GM12878 (cell line): ENCODE results near the gene KAT14. TPM values are rescaled to one million over a fixed set of nuclear protein-coding genes. Genes with fewer than 3 reads are reported as not detected.

Source experiments
- ATAC-seq: fragments of 200-7000 bp; cut with Tn5 transposase; 3 replicates; pipeline ENCODE4 v1.9.1; 2020; ENCODE audit warnings: mild to moderate bottlenecking, moderate library complexity
- BruUV-seq: library from RNA; stranded (reverse); fragments of 400-500 nt; replicated peaks from 2 replicates; lab custom pipeline; 2021; lab: Mats Ljungman, UMichigan
- CTCF ChIA-PET: fragments of 300-600 bp; sonication (Branson Sonifier 250); formaldehyde crosslinking; extraction: SDS; loops from one replicate; lab custom pipeline; 2021; ENCODE audit warnings: inconsistent platforms; lab: Yijun Ruan, JAX
- POLR2A ChIA-PET: fragments of 350-600 bp; formaldehyde crosslinking; extraction: SDS; loops from one replicate; lab custom pipeline; 2021; ENCODE audit warnings: inconsistent platforms; lab: Charles Lee
- RAD21 ChIA-PET: fragments of 300-600 bp; sonication (Branson Sonifier 250); formaldehyde crosslinking; loops from one replicate; lab custom pipeline; 2023; ENCODE audit warnings: antibody characterized with exemption; ENCODE audit not compliant: unreplicated experiment; lab: Charles Lee
- SMC1A ChIA-PET: fragments of 300-600 bp; sonication (Branson Sonifier 250); formaldehyde crosslinking; loops from one replicate; lab custom pipeline; 2023; ENCODE audit not compliant: unreplicated experiment, uncharacterized antibody; lab: Charles Lee
- DNase-seq: peaks from one replicate; pipeline ENCODE4 v3.0.0-alpha.2; 2011; ENCODE audit warnings: low read depth, low spot score
- FAIRE-seq: peaks from 3 replicates; lab custom pipeline; 2011; peaks lifted over from hg19 to GRCh38; lab: Jason Lieb, UNC
- H2AFZ ChIP-seq: 2 replicates; pipeline ENCODE4 v1.6.0; 2011; ENCODE audit warnings: low read depth, low read length, control low read depth; ENCODE audit not compliant: control insufficient read depth
- H3K27ac ChIP-seq: 2 replicates; pipeline ENCODE4 v1.5.1; 2011; ENCODE audit warnings: control low read depth; ENCODE audit not compliant: control insufficient read depth, insufficient read depth
- H3K27me3 ChIP-seq, 2 experiments: replicated peaks in 1 of 2; 2 replicates each; pipeline versions ENCODE4 v1.6.0 to v1.6.1; 2011; ENCODE audit warnings: low read length in 1 of 2; ENCODE audit not compliant: control insufficient read depth in 2 of 2, insufficient read depth in 2 of 2
- H3K36me3 ChIP-seq, 2 experiments: 2 replicates each; pipeline ENCODE4 v1.5.1; 2011; ENCODE audit warnings: low read length in 1 of 2; ENCODE audit not compliant: control insufficient read depth in 2 of 2, insufficient read depth in 2 of 2
- H3K4me1 ChIP-seq: 2 replicates; pipeline ENCODE4 v1.6.1; 2011; ENCODE audit warnings: mild to moderate bottlenecking, low read length, moderate library complexity, mixed read lengths; ENCODE audit not compliant: control insufficient read depth, insufficient read depth
- H3K4me2 ChIP-seq: 2 replicates; pipeline ENCODE4 v1.6.0; 2011; ENCODE audit warnings: control low read depth; ENCODE audit not compliant: control insufficient read depth, insufficient read depth
- H3K4me3 ChIP-seq: fragments of 200-600 bp; sonication (generic); 2 replicates; pipeline ENCODE4 v1.5.1; 2016
- H3K79me2 ChIP-seq: 2 replicates; pipeline ENCODE4 v1.6.0; 2011; ENCODE audit warnings: low read length; ENCODE audit not compliant: control insufficient read depth, insufficient read depth
- H3K9ac ChIP-seq: 2 replicates; pipeline ENCODE4 v1.8.0; 2011; ENCODE audit warnings: low read length, control low read depth, mixed read lengths; ENCODE audit not compliant: control insufficient read depth, insufficient read depth
- H3K9me3 ChIP-seq: replicated peaks from 3 replicates; pipeline ENCODE4 v1.5.1; 2011; ENCODE audit warnings: mild to moderate bottlenecking, low read length; ENCODE audit not compliant: control insufficient read depth, insufficient read depth
- H4K20me1 ChIP-seq: 2 replicates; pipeline ENCODE4 v1.6.0; 2011; ENCODE audit not compliant: control insufficient read depth, insufficient read depth
- BMI1 ChIP-seq: fragments of 450-650 bp; IDR thresholded peaks from 2 replicates; pipeline ENCODE4 v1.6.1; 2016; ENCODE audit warnings: mild to moderate bottlenecking, moderate library complexity, borderline replicate concordance
- GABPA ChIP-seq: IDR thresholded peaks from 2 replicates; pipeline ENCODE4 v1.6.1; 2014; ENCODE audit warnings: antibody characterized with exemption, low read depth, mild to moderate bottlenecking, inconsistent platforms
- IRF4 ChIP-seq: IDR thresholded peaks from 2 replicates; pipeline ENCODE4 v1.6.1; 2011; ENCODE audit warnings: low read depth, low read length
- NFYB ChIP-seq: IDR thresholded peaks from 2 replicates; pipeline ENCODE4 v1.6.1; 2011; ENCODE audit warnings: low read depth, mild to moderate bottlenecking, low read length, improper control_type of control experiment, moderate library complexity; ENCODE audit not compliant: insufficient read depth
- NR2C1 ChIP-seq: fragments of 450-650 bp; IDR thresholded peaks from 2 replicates; pipeline ENCODE4 v1.6.1; 2017; ENCODE audit warnings: antibody characterized with exemption, mild to moderate bottlenecking, moderate library complexity
- PAX8 ChIP-seq: fragments of 450-650 bp; IDR thresholded peaks from 2 replicates; pipeline ENCODE4 v1.6.1; 2017; ENCODE audit warnings: mild to moderate bottlenecking, moderate library complexity
- POLR2A ChIP-seq: IDR thresholded peaks from 2 replicates; pipeline ENCODE4 v1.6.1; 2011; ENCODE audit warnings: low read depth, mild to moderate bottlenecking, low read length
- RELA ChIP-seq: fragments of 450-650 bp; IDR thresholded peaks from 2 replicates; pipeline ENCODE4 v1.8.0; 2014; ENCODE audit warnings: borderline replicate concordance; ENCODE audit not compliant: partially characterized antibody
- STAT3 ChIP-seq: IDR thresholded peaks from 2 replicates; pipeline ENCODE4 v1.6.1; 2011; ENCODE audit warnings: low read depth, low read length, improper control_type of control experiment
- WGBS: methylation state at CpG from one replicate; pipeline ENCODE4 v1.1.6; 2016; ENCODE audit warnings: low lambda C conversion rate; ENCODE audit not compliant: insufficient replicate concordance, insufficient coverage; ENCODE audit errors: missing lambda C conversion rate; 5-methylcytosine and 5-hydroxymethylcytosine counted together
- in situ Hi-C: fragments of 300-500 bp; cut with MboI; formaldehyde crosslinking; loops from 9 replicates; pipeline ENCODE4 v1.14.3; 2018; ENCODE audit warnings: mixed read lengths
- intact Hi-C: fragments of 100-400 bp; cut with micrococcal nuclease; formaldehyde crosslinking; loops from one replicate; pipeline ENCODE4 v1.14.2; 2022; ENCODE audit not compliant: unreplicated experiment
- polyA plus RNA-seq, 11 experiments: library from polyadenylated mRNA; depleted of rRNA in 4 of 11; unstranded in 6 of 11; stranded (reverse) in 5 of 11; fragments of >200 nt; fragmentation: Nextera tagmentation in 4 of 11; fragmentation: Illumina TruSeq in 1 of 11; extraction: Ambion mirVana in 4 of 11; extraction: Trizol in 1 of 11; gene quantifications; 1 replicate in 1 of 11; 2 replicates in 10 of 11; pipeline versions ENCODE4 v1.2.1 to v1.2.3, GENCODE V29; 2011 to 2016; ENCODE audit warnings: inconsistent platforms in 2 of 11, missing spikeins in 2 of 11, low read depth in 1 of 11
- total RNA-seq, 4 experiments: library from RNA; depleted of rRNA in 3 of 4; stranded (reverse); fragments of >200 nt in 3 of 4; fragmentation: Illumina TruSeq in 1 of 4; extraction: Trizol in 1 of 4; gene quantifications; 2 replicates each; pipeline versions ENCODE4 v1.2.1 to v1.2.3, GENCODE V29; 2013 to 2021
- TF ChIP-seq, protein P1 (sequence below): fragments of 450-650 bp; IDR thresholded peaks from 2 replicates; pipeline ENCODE4 v1.6.1; 2017; ENCODE audit warnings: mild to moderate bottlenecking, moderate library complexity
- TF ChIP-seq, protein P2 (sequence below): fragments of 450-650 bp; IDR thresholded peaks from 2 replicates; pipeline ENCODE4 v1.6.1; 2017; ENCODE audit warnings: mild to moderate bottlenecking, moderate library complexity
- TF ChIP-seq, protein P3 (sequence below): IDR thresholded peaks from 2 replicates; pipeline ENCODE4 v1.6.1; 2011; ENCODE audit warnings: low read depth, low read length, improper control_type of control experiment, borderline replicate concordance

KAT14 gene
- total and polyA plus RNA-seq, 10 of the 15 experiments (the other 5 are each of a cell fraction or from before 2014, with no cell fraction given): 4.0 to 19.9 (median 13.9) TPM

DNA sequence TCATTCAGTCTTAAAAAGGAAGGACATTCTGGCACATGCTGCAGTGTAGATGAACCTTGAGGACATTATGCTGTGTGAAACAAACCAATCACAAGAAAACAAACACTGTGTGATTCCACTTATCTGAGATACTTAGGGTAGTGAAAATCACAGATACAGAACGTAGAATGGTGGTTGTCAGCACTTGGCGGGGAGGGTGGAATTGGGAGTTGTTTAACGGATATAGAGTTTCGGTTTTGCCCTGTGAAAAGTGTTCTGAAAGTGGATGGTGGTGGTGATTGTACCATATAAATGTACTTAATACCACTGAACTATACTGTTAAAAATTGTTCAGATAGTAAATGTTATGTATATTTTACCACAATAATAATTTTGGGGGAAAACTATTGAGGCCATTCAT is 18.4 kb downstream of the KAT14 start:
- intact Hi-C loops: no loop called here
- POLR2A ChIA-PET: no interaction called here

DNA sequence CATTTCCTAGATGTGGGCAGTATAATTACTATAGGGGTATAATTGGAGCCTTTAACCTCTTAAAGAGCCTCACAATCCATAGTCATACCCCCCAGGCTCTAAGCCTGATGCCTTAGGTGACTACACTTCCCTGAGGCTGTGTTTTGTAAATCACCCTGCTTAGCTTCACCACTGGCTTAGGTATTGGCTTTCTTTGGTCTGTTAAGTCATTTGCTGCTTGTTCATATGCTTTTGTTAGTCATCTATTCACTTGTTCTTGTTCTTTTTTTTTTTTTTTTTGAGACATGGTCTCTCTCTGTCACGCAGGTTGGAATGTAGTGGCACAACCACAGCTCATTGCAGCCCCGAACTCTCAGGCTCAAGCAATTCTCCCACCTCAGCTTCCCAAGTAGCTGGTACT is 26.7 kb downstream of the KAT14 start:
- ATAC-seq (no peak), FAIRE-seq (no peak), DNase-seq (no peak)
- Histone ChIP-seq H3K27me3 (no peaks in the 10 kb centered on the region), H3K9me3 (no peaks in the 10 kb centered on the region), H3K36me3 (peaks cover 7 to 21% of the 10 kb centered on the region in 2 experiments), H3K79me2 (no peaks in the 10 kb centered on the region), H3K4me3 (no peak overlapping the region), H3K4me2 (no peak overlapping the region), H3K9ac (no peak overlapping the region), H3K4me1 (no peaks in the 10 kb centered on the region; the same call in 1 of the 2 replicates), H2AFZ (no peak overlapping the region), H3K27ac (no peak overlapping the region), H4K20me1 (no peaks in the 10 kb centered on the region)
- ChIA-PET CTCF (no interaction called here), POLR2A (no interaction called here), SMC1A (no interaction called here), RAD21 (no interaction called here)
- BruUV-seq: no TSS peak
- intact Hi-C loops: no loop called here
- in situ Hi-C loops: no loop called here
- 100% methylated on average over 1 of the region's 2 CpGs for WGBS
- TF ChIP-seq BMI1 (no peak), NR2C1 (no peak)
- TF ChIP-seq, protein P1, sequence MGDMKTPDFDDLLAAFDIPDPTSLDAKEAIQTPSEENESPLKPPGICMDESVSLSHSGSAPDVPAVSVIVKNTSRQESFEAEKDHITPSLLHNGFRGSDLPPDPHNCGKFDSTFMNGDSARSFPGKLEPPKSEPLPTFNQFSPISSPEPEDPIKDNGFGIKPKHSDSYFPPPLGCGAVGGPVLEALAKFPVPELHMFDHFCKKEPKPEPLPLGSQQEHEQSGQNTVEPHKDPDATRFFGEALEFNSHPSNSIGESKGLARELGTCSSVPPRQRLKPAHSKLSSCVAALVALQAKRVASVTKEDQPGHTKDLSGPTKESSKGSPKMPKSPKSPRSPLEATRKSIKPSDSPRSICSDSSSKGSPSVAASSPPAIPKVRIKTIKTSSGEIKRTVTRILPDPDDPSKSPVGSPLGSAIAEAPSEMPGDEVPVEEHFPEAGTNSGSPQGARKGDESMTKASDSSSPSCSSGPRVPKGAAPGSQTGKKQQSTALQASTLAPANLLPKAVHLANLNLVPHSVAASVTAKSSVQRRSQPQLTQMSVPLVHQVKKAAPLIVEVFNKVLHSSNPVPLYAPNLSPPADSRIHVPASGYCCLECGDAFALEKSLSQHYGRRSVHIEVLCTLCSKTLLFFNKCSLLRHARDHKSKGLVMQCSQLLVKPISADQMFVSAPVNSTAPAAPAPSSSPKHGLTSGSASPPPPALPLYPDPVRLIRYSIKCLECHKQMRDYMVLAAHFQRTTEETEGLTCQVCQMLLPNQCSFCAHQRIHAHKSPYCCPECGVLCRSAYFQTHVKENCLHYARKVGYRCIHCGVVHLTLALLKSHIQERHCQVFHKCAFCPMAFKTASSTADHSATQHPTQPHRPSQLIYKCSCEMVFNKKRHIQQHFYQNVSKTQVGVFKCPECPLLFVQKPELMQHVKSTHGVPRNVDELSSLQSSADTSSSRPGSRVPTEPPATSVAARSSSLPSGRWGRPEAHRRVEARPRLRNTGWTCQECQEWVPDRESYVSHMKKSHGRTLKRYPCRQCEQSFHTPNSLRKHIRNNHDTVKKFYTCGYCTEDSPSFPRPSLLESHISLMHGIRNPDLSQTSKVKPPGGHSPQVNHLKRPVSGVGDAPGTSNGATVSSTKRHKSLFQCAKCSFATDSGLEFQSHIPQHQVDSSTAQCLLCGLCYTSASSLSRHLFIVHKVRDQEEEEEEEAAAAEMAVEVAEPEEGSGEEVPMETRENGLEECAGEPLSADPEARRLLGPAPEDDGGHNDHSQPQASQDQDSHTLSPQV: no peak
- TF ChIP-seq, protein P2, sequence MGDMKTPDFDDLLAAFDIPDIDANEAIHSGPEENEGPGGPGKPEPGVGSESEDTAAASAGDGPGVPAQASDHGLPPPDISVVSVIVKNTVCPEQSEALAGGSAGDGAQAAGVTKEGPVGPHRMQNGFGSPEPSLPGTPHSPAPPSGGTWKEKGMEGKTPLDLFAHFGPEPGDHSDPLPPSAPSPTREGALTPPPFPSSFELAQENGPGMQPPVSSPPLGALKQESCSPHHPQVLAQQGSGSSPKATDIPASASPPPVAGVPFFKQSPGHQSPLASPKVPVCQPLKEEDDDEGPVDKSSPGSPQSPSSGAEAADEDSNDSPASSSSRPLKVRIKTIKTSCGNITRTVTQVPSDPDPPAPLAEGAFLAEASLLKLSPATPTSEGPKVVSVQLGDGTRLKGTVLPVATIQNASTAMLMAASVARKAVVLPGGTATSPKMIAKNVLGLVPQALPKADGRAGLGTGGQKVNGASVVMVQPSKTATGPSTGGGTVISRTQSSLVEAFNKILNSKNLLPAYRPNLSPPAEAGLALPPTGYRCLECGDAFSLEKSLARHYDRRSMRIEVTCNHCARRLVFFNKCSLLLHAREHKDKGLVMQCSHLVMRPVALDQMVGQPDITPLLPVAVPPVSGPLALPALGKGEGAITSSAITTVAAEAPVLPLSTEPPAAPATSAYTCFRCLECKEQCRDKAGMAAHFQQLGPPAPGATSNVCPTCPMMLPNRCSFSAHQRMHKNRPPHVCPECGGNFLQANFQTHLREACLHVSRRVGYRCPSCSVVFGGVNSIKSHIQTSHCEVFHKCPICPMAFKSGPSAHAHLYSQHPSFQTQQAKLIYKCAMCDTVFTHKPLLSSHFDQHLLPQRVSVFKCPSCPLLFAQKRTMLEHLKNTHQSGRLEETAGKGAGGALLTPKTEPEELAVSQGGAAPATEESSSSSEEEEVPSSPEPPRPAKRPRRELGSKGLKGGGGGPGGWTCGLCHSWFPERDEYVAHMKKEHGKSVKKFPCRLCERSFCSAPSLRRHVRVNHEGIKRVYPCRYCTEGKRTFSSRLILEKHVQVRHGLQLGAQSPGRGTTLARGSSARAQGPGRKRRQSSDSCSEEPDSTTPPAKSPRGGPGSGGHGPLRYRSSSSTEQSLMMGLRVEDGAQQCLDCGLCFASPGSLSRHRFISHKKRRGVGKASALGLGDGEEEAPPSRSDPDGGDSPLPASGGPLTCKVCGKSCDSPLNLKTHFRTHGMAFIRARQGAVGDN: no peak

More for the DNA sequence above, 18.4 kb downstream of the KAT14 start:
- H3K79me2 ChIP-seq: no peaks in the 10 kb centered on the region
- no peaks in the 10 kb centered on the region for H4K20me1 ChIP-seq
- 98% methylated on average over 4 of the region's 4 CpGs for WGBS
- H3K9ac ChIP-seq: no peak overlapping the region
- H2AFZ ChIP-seq: no peak overlapping the region
- TF ChIP-seq RELA: no peak
- no peak for TF ChIP-seq GABPA
- TF ChIP-seq IRF4: no peak
- TF ChIP-seq POLR2A: no peak
- TF ChIP-seq PAX8: no peak
- TF ChIP-seq NFYB: no peak
- TF ChIP-seq, protein P3, sequence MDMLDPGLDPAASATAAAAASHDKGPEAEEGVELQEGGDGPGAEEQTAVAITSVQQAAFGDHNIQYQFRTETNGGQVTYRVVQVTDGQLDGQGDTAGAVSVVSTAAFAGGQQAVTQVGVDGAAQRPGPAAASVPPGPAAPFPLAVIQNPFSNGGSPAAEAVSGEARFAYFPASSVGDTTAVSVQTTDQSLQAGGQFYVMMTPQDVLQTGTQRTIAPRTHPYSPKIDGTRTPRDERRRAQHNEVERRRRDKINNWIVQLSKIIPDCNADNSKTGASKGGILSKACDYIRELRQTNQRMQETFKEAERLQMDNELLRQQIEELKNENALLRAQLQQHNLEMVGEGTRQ: no peak
- TF ChIP-seq STAT3: no peak
- no peak overlapping the region for H3K27ac ChIP-seq
- no peaks in the 10 kb centered on the region for H3K9me3 ChIP-seq
- H3K36me3 ChIP-seq: peaks cover 2 to 8% of the 10 kb centered on the region in 2 experiments; a peak in 3 of 4 replicates
- BruUV-seq: no TSS peak
- in situ Hi-C loops: no loop called here
- CTCF ChIA-PET: no interaction called here
- no peak for FAIRE-seq
- H3K27me3 ChIP-seq: no peaks in the 10 kb centered on the region
- no peak for DNase-seq
- SMC1A ChIA-PET: no interaction called here
- no peak for ATAC-seq
- H3K4me1 ChIP-seq: no peaks in the 10 kb centered on the region
- H3K4me3 ChIP-seq: no peak overlapping the region
- H3K4me2 ChIP-seq: no peak overlapping the region
- RAD21 ChIA-PET: no interaction called here
